Type B pancreatic cell (in vitro differentiated cells): ENCODE results near the gene TAS2R50. TPM values are rescaled to one million over a fixed set of nuclear protein-coding genes. Genes with fewer than 3 reads are reported as not detected.

ENCODE experiments used
- DNase-seq: peaks from one replicate; pipeline ENCODE4 v3.0.0; 2021; ENCODE audit warnings: mixed read lengths; ENCODE audit not compliant: unreplicated experiment; ENCODE audit errors: extremely low spot score
- H3K27ac Mint-ChIP-seq: 2 replicates; pipeline ENCODE4 v1.8.0; 2021; ENCODE audit warnings: mild to moderate bottlenecking, mixed read lengths
- H3K27me3 Mint-ChIP-seq: 2 replicates; pipeline ENCODE4 v1.8.0; 2021; ENCODE audit warnings: mixed read lengths
- H3K36me3 Mint-ChIP-seq: 2 replicates; pipeline ENCODE4 v1.8.0; 2021; ENCODE audit warnings: mixed read lengths
- H3K4me1 Mint-ChIP-seq: one replicate; pipeline ENCODE4 v1.8.0; 2021; ENCODE audit warnings: mixed read lengths; ENCODE audit not compliant: unreplicated experiment
- H3K4me3 Mint-ChIP-seq: 2 replicates; pipeline ENCODE4 v1.8.0; 2021; ENCODE audit warnings: mild to moderate bottlenecking, mixed read lengths
- H3K9me3 Mint-ChIP-seq: 2 replicates; pipeline ENCODE4 v1.8.0; 2021; ENCODE audit warnings: mixed read lengths
- total RNA-seq: library from RNA; stranded (reverse); gene quantifications from 2 replicates; pipeline ENCODE4 v1.2.1, GENCODE V29; 2021; ENCODE audit warnings: low replicate concordance
- TF ChIP-seq, protein P1 (sequence below): fragments of 200-600 bp; sonication (generic); conservative IDR thresholded peaks from 2 replicates; pipeline ENCODE4 v1.5.0; 2021; ENCODE audit warnings: antibody characterized with exemption, mild to moderate bottlenecking

The TAS2R50 gene
- total RNA-seq, 1 donor from 2014 or later = 1.8 TPM

DNA sequence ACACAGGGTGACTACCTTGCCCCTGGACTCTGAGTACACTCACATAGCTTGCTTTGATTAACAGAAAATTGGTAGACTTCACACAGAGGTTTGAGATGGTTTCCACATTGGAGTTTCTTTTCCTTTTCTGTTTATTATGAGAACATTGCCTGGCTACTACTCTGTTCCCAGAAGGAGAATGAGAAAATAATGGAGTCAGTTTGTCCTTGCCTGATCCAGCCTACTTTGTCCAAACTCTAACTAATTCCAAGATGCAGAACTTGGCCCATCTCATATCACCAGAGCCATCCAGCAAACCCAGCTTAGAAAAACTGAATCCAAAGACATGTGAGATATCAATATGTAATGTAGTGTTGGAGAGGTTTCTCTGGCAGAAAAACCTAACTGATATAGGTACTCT is 20.4 kb downstream of the TAS2R50 start:
- Mint-ChIP-seq H3K4me3 (no peak overlapping the region), H3K36me3 (peaks cover 38% of the 10 kb centered on the region), H3K9me3 (no peaks in the 10 kb centered on the region), H3K4me1 (no peaks in the 10 kb centered on the region), H3K27me3 (no peaks in the 10 kb centered on the region), H3K27ac (no peak overlapping the region)
- no peak for DNase-seq
- TF ChIP-seq, protein P1, sequence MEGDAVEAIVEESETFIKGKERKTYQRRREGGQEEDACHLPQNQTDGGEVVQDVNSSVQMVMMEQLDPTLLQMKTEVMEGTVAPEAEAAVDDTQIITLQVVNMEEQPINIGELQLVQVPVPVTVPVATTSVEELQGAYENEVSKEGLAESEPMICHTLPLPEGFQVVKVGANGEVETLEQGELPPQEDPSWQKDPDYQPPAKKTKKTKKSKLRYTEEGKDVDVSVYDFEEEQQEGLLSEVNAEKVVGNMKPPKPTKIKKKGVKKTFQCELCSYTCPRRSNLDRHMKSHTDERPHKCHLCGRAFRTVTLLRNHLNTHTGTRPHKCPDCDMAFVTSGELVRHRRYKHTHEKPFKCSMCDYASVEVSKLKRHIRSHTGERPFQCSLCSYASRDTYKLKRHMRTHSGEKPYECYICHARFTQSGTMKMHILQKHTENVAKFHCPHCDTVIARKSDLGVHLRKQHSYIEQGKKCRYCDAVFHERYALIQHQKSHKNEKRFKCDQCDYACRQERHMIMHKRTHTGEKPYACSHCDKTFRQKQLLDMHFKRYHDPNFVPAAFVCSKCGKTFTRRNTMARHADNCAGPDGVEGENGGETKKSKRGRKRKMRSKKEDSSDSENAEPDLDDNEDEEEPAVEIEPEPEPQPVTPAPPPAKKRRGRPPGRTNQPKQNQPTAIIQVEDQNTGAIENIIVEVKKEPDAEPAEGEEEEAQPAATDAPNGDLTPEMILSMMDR = no peak

GRCh38 chr12:10965476-10965875 is 21.2 kb downstream of the TAS2R50 start:
- H3K9me3 Mint-ChIP-seq = no peaks in the 10 kb centered on the region
- H3K27ac Mint-ChIP-seq = no peak overlapping the region
- TF ChIP-seq, protein P1 = no peak
- peaks cover 39% of the 10 kb centered on the region for H3K36me3 Mint-ChIP-seq
- no peaks in the 10 kb centered on the region for H3K4me1 Mint-ChIP-seq
- DNase-seq = no peak
- no peaks in the 10 kb centered on the region for H3K27me3 Mint-ChIP-seq
- no peak overlapping the region for H3K4me3 Mint-ChIP-seq

DNA sequence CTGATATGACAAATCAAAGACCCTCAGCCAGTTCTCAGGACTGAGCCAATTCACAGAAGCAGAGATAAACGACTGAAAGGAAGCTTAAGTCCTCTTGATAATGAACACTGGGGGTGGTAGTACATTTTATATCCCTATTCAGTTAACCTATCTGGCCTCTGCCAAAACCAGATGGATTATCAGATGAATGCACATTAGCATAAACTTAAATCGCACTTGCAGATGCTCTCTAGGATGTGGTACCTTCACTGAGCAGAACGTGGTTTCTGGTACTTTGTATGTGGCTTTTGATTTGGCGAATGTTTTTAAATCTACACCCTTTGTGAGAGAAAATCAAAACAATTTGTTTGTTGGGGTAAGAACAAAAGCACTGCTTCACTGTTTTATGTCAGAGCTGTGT is 26.5 kb downstream of the TAS2R50 start:
- H3K36me3 Mint-ChIP-seq = peaks cover 56% of the 10 kb centered on the region
- H3K27ac Mint-ChIP-seq = no peak overlapping the region
- H3K4me3 Mint-ChIP-seq = no peak overlapping the region
- H3K27me3 Mint-ChIP-seq = no peaks in the 10 kb centered on the region
- H3K9me3 Mint-ChIP-seq = no peaks in the 10 kb centered on the region
- TF ChIP-seq, protein P1 = no peak
- no peak for DNase-seq
- no peaks in the 10 kb centered on the region for H3K4me1 Mint-ChIP-seq

- DNase-seq = no peak
- H3K36me3 Mint-ChIP-seq = peaks cover 60% of the 10 kb centered on the region
- no peaks in the 10 kb centered on the region for H3K4me1 Mint-ChIP-seq
- no peak overlapping the region for H3K4me3 Mint-ChIP-seq
- H3K9me3 Mint-ChIP-seq = peaks cover under 1% of the 10 kb centered on the region
- no peak overlapping the region for H3K27ac Mint-ChIP-seq
- H3K27me3 Mint-ChIP-seq = no peaks in the 10 kb centered on the region
- TF ChIP-seq, protein P1 = no peak
Observed at GRCh38 chr12:10959804-10960203, 26.9 kb downstream of the TAS2R50 start.

DNA sequence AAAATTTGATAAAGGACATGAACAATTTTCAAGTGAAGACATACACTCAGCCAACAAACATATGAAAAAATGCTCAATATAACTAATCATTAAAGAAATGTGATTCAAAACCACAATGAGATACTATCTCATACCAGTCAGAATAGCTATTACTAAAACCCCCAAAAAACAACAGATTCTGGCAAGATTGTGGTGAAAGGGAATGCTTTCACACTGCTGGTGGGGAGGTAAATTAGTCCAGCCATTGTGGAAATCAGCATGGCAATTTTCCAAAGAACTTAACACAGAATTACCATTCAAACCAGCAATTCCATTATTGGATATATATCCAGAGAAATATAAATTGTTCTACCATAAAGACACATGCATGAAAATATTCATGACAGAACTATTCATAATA is 29.0 kb downstream of the TAS2R50 start:
- H3K4me3 Mint-ChIP-seq = no peak overlapping the region
- H3K4me1 Mint-ChIP-seq = no peaks in the 10 kb centered on the region
- peaks cover 4% of the 10 kb centered on the region for H3K9me3 Mint-ChIP-seq
- DNase-seq = no peak
- peaks cover 66% of the 10 kb centered on the region for H3K36me3 Mint-ChIP-seq
- no peak overlapping the region for H3K27ac Mint-ChIP-seq
- H3K27me3 Mint-ChIP-seq = no peaks in the 10 kb centered on the region
- TF ChIP-seq, protein P1 = no peak

- no peak for DNase-seq
- Mint-ChIP-seq H3K27ac (no peak overlapping the region), H3K4me3 (no peak overlapping the region), H3K36me3 (peaks cover 58% of the 10 kb centered on the region), H3K4me1 (no peaks in the 10 kb centered on the region), H3K27me3 (no peaks in the 10 kb centered on the region), H3K9me3 (peaks cover 4% of the 10 kb centered on the region)
- TF ChIP-seq, protein P1 = no peak
Observed at GRCh38 chr12:10956085-10956484, 30.6 kb downstream of the TAS2R50 start.
